ENCODE results near the gene HSF2.

Gene HSF2

DNA sequence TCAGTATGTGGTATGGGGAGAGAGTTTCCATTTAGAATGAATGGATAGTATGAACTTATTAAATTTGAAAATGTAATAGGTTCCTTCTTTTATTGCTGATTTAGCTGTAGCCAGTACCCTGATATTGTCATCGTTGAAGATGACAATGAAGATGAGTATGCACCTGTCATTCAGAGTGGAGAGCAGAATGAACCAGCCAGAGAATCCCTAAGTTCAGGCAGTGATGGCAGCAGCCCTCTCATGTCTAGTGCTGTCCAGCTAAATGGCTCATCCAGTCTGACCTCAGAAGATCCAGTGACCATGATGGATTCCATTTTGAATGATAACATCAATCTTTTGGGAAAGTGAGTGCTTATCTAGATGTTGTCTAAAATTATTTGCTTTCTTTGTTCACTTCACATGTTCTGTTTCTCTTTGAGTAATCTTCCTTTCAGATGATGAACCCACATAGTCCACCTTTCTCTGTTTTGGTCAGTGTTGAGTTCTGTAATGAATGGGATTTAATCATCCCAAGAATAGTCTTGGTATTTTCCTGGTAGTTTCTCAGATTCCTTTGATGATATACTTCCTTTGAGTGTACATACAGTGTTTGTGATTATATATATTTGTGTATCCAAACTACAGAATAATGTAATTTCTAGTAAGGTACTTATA is 23.3 kb downstream of the HSF2 start:
- Histone ChIP-seq H3K9me3 (ENCODE audit: severe bottlenecking) (no peaks in the 10 kb centered on the region), H3K36me3 (ENCODE audit: low read depth) (peaks cover 78% of the 10 kb centered on the region), H3K4me3 (ENCODE audit: severe bottlenecking) (no peak overlapping the region), H3K27me3 (ENCODE audit: insufficient read depth, poor library complexity, severe bottlenecking) (no peaks in the 10 kb centered on the region), H3K4me1 (ENCODE audit: insufficient read depth, poor library complexity, severe bottlenecking) (no peaks in the 10 kb centered on the region), H3K27ac (ENCODE audit: poor library complexity, severe bottlenecking) (no peak overlapping the region)
- ATAC-seq (ENCODE audit: low read depth): no peak
- DNase-seq (ENCODE audit: low spot score): no peak
- TF ChIP-seq, protein P1, sequence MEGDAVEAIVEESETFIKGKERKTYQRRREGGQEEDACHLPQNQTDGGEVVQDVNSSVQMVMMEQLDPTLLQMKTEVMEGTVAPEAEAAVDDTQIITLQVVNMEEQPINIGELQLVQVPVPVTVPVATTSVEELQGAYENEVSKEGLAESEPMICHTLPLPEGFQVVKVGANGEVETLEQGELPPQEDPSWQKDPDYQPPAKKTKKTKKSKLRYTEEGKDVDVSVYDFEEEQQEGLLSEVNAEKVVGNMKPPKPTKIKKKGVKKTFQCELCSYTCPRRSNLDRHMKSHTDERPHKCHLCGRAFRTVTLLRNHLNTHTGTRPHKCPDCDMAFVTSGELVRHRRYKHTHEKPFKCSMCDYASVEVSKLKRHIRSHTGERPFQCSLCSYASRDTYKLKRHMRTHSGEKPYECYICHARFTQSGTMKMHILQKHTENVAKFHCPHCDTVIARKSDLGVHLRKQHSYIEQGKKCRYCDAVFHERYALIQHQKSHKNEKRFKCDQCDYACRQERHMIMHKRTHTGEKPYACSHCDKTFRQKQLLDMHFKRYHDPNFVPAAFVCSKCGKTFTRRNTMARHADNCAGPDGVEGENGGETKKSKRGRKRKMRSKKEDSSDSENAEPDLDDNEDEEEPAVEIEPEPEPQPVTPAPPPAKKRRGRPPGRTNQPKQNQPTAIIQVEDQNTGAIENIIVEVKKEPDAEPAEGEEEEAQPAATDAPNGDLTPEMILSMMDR (IDR thresholded peaks at IDR 0.05; ENCODE audit: poor library complexity, severe bottlenecking): no peak

- Histone ChIP-seq H3K4me1 (ENCODE audit: insufficient read depth, poor library complexity, severe bottlenecking) (no peaks in the 10 kb centered on the region), H3K27me3 (ENCODE audit: insufficient read depth, poor library complexity, severe bottlenecking) (no peaks in the 10 kb centered on the region), H3K4me3 (ENCODE audit: severe bottlenecking) (no peak overlapping the region), H3K36me3 (ENCODE audit: low read depth) (peaks cover 78% of the 10 kb centered on the region), H3K27ac (ENCODE audit: poor library complexity, severe bottlenecking) (no peak overlapping the region), H3K9me3 (ENCODE audit: severe bottlenecking) (no peaks in the 10 kb centered on the region)
- ATAC-seq (ENCODE audit: low read depth) (no peak), DNase-seq (ENCODE audit: low spot score) (no peak)
- TF ChIP-seq, protein P1 (IDR thresholded peaks at IDR 0.05; ENCODE audit: poor library complexity, severe bottlenecking): no peak
Measured at GRCh38 chr6:122423734-122424133, 24.3 kb downstream of the HSF2 start.

- no peak for DNase-seq (ENCODE audit: low spot score)
- peaks cover 77% of the 10 kb centered on the region for H3K36me3 ChIP-seq (ENCODE audit: low read depth)
- ATAC-seq (ENCODE audit: low read depth): no peak
Measured at GRCh38 chr6:122426597-122426996, 27.1 kb downstream of the HSF2 start.

DNA sequence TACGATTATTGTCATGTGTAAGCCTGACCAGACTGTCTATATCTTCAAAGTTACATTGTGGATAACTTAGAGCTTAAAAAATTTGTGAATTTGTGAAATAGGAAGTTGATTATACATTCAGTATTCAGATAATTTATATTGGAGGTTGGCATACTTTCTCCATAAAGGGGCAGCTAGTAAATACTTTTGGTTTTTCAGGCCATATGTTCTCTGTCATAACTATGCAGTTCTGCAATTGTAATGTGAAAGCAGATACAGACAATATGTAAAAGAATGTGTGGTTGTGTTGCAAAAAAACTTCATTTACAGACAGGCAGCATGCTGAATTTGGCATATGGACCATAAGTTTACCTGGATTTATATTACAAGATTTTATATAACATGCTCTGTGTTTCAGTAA is 29.3 kb downstream of the HSF2 start:
- ATAC-seq (ENCODE audit: low read depth) (no peak), DNase-seq (ENCODE audit: low spot score) (no peak)
- Histone ChIP-seq H3K36me3 (ENCODE audit: low read depth) (peaks cover 75% of the 10 kb centered on the region), H3K9me3 (ENCODE audit: severe bottlenecking) (no peaks in the 10 kb centered on the region), H3K4me1 (ENCODE audit: insufficient read depth, poor library complexity, severe bottlenecking) (no peaks in the 10 kb centered on the region), H3K4me3 (ENCODE audit: severe bottlenecking) (no peak overlapping the region), H3K27ac (ENCODE audit: poor library complexity, severe bottlenecking) (no peak overlapping the region), H3K27me3 (ENCODE audit: insufficient read depth, poor library complexity, severe bottlenecking) (no peaks in the 10 kb centered on the region)
- TF ChIP-seq, protein P1 (IDR thresholded peaks at IDR 0.05; ENCODE audit: poor library complexity, severe bottlenecking): no peak

More at GRCh38 chr6:122426597-122426996, 27.1 kb downstream of the HSF2 start:
- Histone ChIP-seq H3K4me3 (ENCODE audit: severe bottlenecking) (no peak overlapping the region), H3K4me1 (ENCODE audit: insufficient read depth, poor library complexity, severe bottlenecking) (no peaks in the 10 kb centered on the region), H3K27me3 (ENCODE audit: insufficient read depth, poor library complexity, severe bottlenecking) (no peaks in the 10 kb centered on the region), H3K27ac (ENCODE audit: poor library complexity, severe bottlenecking) (no peak overlapping the region), H3K9me3 (ENCODE audit: severe bottlenecking) (no peaks in the 10 kb centered on the region)
- TF ChIP-seq, protein P1 (IDR thresholded peaks at IDR 0.05; ENCODE audit: poor library complexity, severe bottlenecking): no peak

- H3K27ac ChIP-seq (ENCODE audit: poor library complexity, severe bottlenecking): no peak overlapping the region
- no peaks in the 10 kb centered on the region for H3K27me3 ChIP-seq (ENCODE audit: insufficient read depth, poor library complexity, severe bottlenecking)
- ATAC-seq (ENCODE audit: low read depth) (no peak), DNase-seq (ENCODE audit: low spot score) (no peak)
- H3K36me3 ChIP-seq (ENCODE audit: low read depth): peaks cover 69% of the 10 kb centered on the region
- TF ChIP-seq, protein P1 (IDR thresholded peaks at IDR 0.05; ENCODE audit: poor library complexity, severe bottlenecking): no peak
- H3K9me3 ChIP-seq (ENCODE audit: severe bottlenecking): no peaks in the 10 kb centered on the region
- H3K4me3 ChIP-seq (ENCODE audit: severe bottlenecking): no peak overlapping the region
- no peaks in the 10 kb centered on the region for H3K4me1 ChIP-seq (ENCODE audit: insufficient read depth, poor library complexity, severe bottlenecking)
Measured at GRCh38 chr6:122429323-122429722, 29.9 kb downstream of the HSF2 start.
